Thoracic aorta (tissue), 2 donors: ENCODE results near the gene RGS11. TPM values are rescaled to one million over a fixed set of nuclear protein-coding genes. Genes with fewer than 3 reads are reported as not detected.

Source experiments
- ATAC-seq: fragments of 150-250 bp; one replicate; pipeline ENCODE4 v1.8.0; 2017; ENCODE audit warnings: low read depth; ENCODE audit not compliant: insufficient number of reproducible peaks, low FRiP score
- DNase-seq: peaks from one replicate; pipeline ENCODE4 v3.0.0-alpha.2; 2020; ENCODE audit warnings: low spot score
- H3K27ac ChIP-seq, 2 donors: fragments of 200-600 bp; sonication (generic); 1 replicate in 1 of 2; 2 replicates in 1 of 2; pipeline ENCODE4 v1.5.1; 2016; ENCODE audit warnings: mild to moderate bottlenecking in 2 of 2, moderate library complexity in 2 of 2
- H3K27me3 ChIP-seq: fragments of 200-600 bp; sonication (generic); replicated peaks from 2 replicates; pipeline ENCODE4 v1.6.0; 2016; ENCODE audit warnings: mild to moderate bottlenecking; ENCODE audit not compliant: insufficient read depth
- H3K36me3 ChIP-seq: fragments of 200-600 bp; sonication (generic); one replicate; pipeline ENCODE4 v1.5.1; 2016
- H3K4me1 ChIP-seq, 2 donors: fragments of 200-600 bp; sonication (generic); 1 replicate in 1 of 2; 2 replicates in 1 of 2; pipeline versions ENCODE4 v1.5.1 to v1.6.0; 2016; ENCODE audit warnings: low read depth in 2 of 2, mild to moderate bottlenecking in 1 of 2; ENCODE audit not compliant: control insufficient read depth in 1 of 2
- H3K4me3 ChIP-seq: fragments of 200-600 bp; sonication (generic); 2 replicates; pipeline ENCODE4 v1.5.1; 2016; ENCODE audit warnings: mild to moderate bottlenecking
- H3K9me3 ChIP-seq: fragments of 200-600 bp; sonication (generic); 2 replicates; pipeline ENCODE4 v1.5.1; 2016
- total RNA-seq, 2 donors: library from RNA; depleted of rRNA; stranded (reverse); fragments of >200 nt; gene quantifications; one replicate each; pipeline versions ENCODE4 v1.1.0 to v1.2.3, GENCODE V29; 2016
- TF ChIP-seq, protein P1 (sequence below): fragments of 200-600 bp; sonication (generic); IDR thresholded peaks from one replicate; pipeline ENCODE4 v1.5.1; 2019; ENCODE audit warnings: antibody characterized with exemption

The RGS11 gene
- total RNA-seq, 2 donors from 2014 or later = 16.8 to 19.4 TPM

DNA sequence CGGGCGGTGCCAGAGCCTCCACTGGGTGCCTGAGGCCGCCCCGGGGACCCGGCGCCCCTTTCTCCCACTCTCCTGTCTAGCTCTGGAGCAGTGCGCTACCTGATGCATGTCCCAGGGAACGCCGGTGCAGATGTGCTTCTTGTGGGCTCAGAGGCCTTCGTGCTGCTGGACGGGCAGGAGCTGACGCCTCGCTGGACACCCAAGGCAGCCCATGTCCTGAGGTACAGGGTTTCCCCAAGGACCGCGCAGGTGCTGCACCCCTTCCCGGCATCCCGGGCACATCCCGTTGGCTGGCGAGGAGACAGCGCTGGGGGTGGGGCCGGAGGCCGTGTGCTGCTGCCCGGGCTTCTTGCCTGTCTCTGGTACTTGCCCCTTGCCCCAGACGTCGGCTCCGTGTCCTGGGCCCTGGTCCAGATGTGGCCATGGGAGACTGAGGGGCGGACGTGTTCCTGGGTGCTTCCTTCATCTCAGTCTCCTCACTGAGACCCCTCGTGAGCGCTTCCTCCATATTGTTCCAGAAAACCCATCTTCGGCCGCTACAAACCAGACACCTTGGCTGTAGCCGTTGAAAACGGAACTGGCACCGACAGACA is 12.5 kb downstream of the RGS11 start:
- DNase-seq (no peak), ATAC-seq (no peak)
- H3K9me3 ChIP-seq = no peaks in the 10 kb centered on the region
- H3K27ac ChIP-seq = no peak overlapping the region
- H3K36me3 ChIP-seq = peaks cover 41% of the 10 kb centered on the region
- H3K27me3 ChIP-seq = no peaks in the 10 kb centered on the region
- no peak overlapping the region for H3K4me3 ChIP-seq
- TF ChIP-seq, protein P1, sequence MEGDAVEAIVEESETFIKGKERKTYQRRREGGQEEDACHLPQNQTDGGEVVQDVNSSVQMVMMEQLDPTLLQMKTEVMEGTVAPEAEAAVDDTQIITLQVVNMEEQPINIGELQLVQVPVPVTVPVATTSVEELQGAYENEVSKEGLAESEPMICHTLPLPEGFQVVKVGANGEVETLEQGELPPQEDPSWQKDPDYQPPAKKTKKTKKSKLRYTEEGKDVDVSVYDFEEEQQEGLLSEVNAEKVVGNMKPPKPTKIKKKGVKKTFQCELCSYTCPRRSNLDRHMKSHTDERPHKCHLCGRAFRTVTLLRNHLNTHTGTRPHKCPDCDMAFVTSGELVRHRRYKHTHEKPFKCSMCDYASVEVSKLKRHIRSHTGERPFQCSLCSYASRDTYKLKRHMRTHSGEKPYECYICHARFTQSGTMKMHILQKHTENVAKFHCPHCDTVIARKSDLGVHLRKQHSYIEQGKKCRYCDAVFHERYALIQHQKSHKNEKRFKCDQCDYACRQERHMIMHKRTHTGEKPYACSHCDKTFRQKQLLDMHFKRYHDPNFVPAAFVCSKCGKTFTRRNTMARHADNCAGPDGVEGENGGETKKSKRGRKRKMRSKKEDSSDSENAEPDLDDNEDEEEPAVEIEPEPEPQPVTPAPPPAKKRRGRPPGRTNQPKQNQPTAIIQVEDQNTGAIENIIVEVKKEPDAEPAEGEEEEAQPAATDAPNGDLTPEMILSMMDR = no peak
- no peaks in the 10 kb centered on the region for H3K4me1 ChIP-seq

DNA sequence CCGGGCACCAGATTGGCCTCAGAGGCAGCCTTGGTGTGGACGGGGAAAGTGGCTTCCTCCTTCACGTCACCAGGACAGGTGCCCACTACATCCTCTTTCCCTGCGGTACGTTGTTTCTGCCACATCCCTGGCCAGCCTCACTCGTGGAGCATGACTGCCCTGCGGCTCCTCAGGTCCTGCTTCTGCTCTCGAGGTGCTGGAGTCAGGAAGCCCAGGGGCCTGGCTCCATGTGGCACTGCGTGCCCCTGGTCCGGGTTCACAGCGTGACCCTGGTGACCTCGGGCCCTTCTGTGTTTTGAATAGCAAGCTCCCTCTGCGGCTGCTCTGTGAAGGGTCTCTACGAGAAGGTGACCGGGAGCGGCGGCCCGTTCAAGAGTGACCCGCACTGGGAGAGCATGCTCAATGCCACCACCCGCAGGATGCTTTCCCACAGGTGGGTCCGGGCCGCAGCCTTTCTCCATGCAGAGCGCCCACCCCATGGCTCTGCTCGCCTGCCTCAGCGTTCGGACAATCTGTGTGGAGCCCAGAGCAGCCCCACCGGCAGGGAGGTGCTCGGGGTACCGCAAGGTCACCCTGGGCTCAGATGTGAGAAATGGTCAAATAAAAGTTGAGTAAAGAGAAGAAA is 13.5 kb downstream of the RGS11 start:
- Histone ChIP-seq H3K36me3 (peaks cover 41% of the 10 kb centered on the region), H3K27ac (no peak overlapping the region), H3K27me3 (no peaks in the 10 kb centered on the region), H3K9me3 (no peaks in the 10 kb centered on the region), H3K4me3 (no peak overlapping the region), H3K4me1 (no peaks in the 10 kb centered on the region)
- no peak for ATAC-seq
- TF ChIP-seq, protein P1 = no peak
- DNase-seq = no peak

DNA sequence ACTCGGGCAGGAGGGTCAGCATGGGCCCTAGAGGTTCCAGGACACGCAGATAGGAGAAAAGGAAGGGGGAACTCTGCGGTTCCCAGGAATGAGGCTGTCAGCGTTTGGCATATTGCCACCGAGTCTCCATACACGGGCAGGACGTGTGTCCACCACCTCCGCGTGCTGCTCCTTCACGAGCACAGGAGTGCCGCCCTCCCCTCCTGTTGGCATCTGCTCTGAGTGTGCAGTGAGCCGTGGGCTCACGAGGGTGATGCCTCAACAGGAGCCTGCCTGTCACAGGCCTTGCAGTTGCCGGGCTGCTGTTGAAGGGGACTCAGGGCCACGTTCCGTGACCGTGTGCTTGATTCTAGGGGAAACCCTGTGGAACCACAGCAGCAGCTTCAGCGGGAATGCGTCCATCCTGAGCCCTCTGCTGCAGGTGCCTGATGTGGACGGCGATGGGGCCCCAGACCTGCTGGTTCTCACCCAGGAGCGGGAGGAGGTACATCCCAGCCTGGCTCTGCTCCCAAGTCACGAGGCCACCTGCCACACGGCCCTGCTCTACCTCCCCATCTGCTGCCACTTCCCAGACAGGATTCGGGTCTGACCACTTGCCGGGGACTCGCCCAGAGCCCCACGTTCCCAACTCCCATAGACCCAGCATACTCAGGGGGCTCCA is 14.6 kb downstream of the RGS11 start:
- TF ChIP-seq, protein P1 = no peak
- Histone ChIP-seq H3K9me3 (no peaks in the 10 kb centered on the region), H3K36me3 (peaks cover 41% of the 10 kb centered on the region), H3K27me3 (no peaks in the 10 kb centered on the region), H3K4me1 (no peaks in the 10 kb centered on the region), H3K4me3 (no peak overlapping the region), H3K27ac (no peak overlapping the region)
- no peak for DNase-seq
- ATAC-seq = no peak

DNA sequence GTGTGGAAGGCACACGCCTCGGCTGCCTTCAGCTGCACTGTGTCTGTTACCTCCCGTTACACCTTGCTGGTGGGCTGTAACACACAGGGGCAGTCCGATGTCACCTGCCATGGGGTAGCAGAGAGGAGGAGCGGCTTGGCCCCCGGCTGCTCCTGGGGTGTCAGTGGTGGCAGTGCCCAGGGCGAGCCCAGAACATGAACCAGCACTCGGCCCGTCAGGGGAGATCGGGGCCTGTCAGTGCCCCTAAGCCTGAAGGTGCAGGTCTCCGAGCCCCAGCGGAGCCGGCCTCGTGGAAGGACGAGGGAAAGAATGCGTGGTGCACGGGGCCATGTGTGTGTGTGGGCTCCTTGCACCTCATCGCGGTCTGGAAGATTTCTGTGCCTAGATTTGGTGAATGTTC is 15.4 kb downstream of the RGS11 start:
- H3K36me3 ChIP-seq = peaks cover 41% of the 10 kb centered on the region
- TF ChIP-seq, protein P1 = no peak
- H3K9me3 ChIP-seq = no peaks in the 10 kb centered on the region

DNA sequence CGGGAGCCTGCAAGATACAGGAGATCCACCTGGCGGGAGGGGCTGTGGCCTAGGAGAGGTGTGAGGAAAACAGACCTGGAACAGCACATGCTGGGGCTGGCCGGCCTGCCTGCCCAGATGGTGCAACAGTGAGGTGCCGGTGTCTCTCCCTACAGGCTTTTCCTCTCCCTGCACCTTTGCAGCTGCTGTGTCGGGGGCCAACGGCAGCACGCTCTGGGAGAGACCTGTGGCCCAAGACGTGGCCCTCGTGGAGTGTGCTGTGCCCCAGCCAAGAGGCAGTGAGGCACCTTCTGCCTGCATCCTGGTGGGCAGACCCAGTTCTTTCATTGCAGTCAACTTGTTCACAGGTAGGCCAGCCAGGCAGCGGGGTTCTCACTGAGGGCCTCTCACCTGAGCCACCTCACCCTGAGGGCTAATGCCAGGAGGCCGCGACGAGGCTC is 15.9 kb downstream of the RGS11 start:
- H3K36me3 ChIP-seq = peaks cover 41% of the 10 kb centered on the region
- TF ChIP-seq, protein P1 = no peak
- DNase-seq (no peak), ATAC-seq (no peak)
- H3K9me3 ChIP-seq = no peaks in the 10 kb centered on the region
- H3K4me3 ChIP-seq = no peak overlapping the region
- H3K4me1 ChIP-seq = no peaks in the 10 kb centered on the region
- no peaks in the 10 kb centered on the region for H3K27me3 ChIP-seq
- H3K27ac ChIP-seq = no peak overlapping the region

More for the DNA sequence above, 15.4 kb downstream of the RGS11 start:
- Histone ChIP-seq H3K27me3 (no peaks in the 10 kb centered on the region), H3K4me3 (no peak overlapping the region), H3K4me1 (no peaks in the 10 kb centered on the region), H3K27ac (no peak overlapping the region)
- ATAC-seq = no peak
- no peak for DNase-seq
